ENCODE data around the gene SLFN14.

SLFN14 gene

GRCh38 chr17:35554668-35555067 lies 6.0 kb downstream of the SLFN14 start:
- no peak for DNase-seq (ENCODE audit: low spot score)
- no peaks in the 10 kb centered on the region for H3K36me3 ChIP-seq (ENCODE audit: low read depth)
- TF ChIP-seq, protein P1, sequence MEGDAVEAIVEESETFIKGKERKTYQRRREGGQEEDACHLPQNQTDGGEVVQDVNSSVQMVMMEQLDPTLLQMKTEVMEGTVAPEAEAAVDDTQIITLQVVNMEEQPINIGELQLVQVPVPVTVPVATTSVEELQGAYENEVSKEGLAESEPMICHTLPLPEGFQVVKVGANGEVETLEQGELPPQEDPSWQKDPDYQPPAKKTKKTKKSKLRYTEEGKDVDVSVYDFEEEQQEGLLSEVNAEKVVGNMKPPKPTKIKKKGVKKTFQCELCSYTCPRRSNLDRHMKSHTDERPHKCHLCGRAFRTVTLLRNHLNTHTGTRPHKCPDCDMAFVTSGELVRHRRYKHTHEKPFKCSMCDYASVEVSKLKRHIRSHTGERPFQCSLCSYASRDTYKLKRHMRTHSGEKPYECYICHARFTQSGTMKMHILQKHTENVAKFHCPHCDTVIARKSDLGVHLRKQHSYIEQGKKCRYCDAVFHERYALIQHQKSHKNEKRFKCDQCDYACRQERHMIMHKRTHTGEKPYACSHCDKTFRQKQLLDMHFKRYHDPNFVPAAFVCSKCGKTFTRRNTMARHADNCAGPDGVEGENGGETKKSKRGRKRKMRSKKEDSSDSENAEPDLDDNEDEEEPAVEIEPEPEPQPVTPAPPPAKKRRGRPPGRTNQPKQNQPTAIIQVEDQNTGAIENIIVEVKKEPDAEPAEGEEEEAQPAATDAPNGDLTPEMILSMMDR (IDR thresholded peaks at IDR 0.05; ENCODE audit: poor library complexity, severe bottlenecking): no peak
- no peak overlapping the region for H3K4me3 ChIP-seq (ENCODE audit: severe bottlenecking)
- ATAC-seq (ENCODE audit: low read depth): no peak
- H3K27me3 ChIP-seq (ENCODE audit: insufficient read depth, poor library complexity, severe bottlenecking): no peaks in the 10 kb centered on the region
- H3K27ac ChIP-seq (ENCODE audit: poor library complexity, severe bottlenecking): no peak overlapping the region
- no peaks in the 10 kb centered on the region for H3K9me3 ChIP-seq (ENCODE audit: severe bottlenecking)
- H3K4me1 ChIP-seq (ENCODE audit: insufficient read depth, poor library complexity, severe bottlenecking): no peaks in the 10 kb centered on the region

GRCh38 chr17:35553310-35553709 lies 7.3 kb downstream of the SLFN14 start:
- Histone ChIP-seq H3K9me3 (ENCODE audit: severe bottlenecking) (no peaks in the 10 kb centered on the region), H3K36me3 (ENCODE audit: low read depth) (no peaks in the 10 kb centered on the region), H3K4me1 (ENCODE audit: insufficient read depth, poor library complexity, severe bottlenecking) (no peaks in the 10 kb centered on the region), H3K27me3 (ENCODE audit: insufficient read depth, poor library complexity, severe bottlenecking) (peaks cover 9% of the 10 kb centered on the region), H3K27ac (ENCODE audit: poor library complexity, severe bottlenecking) (no peak overlapping the region), H3K4me3 (ENCODE audit: severe bottlenecking) (no peak overlapping the region)
- ATAC-seq (ENCODE audit: low read depth): no peak
- TF ChIP-seq, protein P1 (IDR thresholded peaks at IDR 0.05; ENCODE audit: poor library complexity, severe bottlenecking): no peak
- DNase-seq (ENCODE audit: low spot score): no peak

DNA sequence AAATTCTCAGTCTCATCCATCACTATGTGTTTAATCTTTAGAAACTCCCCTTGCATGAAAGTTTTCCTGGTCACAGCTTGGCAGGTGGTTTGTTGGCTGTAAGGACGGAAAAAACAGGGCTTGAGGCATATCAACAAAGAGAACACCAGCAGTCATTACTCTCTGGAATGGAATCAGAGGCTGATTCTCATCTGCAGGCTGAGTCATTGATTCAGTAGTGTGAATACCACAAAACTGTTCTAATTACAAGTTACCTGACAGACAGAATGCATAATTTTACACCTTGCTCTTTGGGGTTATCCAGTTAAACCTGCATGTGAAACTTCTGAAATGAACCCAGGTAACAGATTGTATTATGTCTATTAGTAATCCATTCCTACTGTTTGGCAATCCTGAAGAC lies 11.6 kb downstream of the SLFN14 start:
- no peaks in the 10 kb centered on the region for H3K36me3 ChIP-seq (ENCODE audit: low read depth)
- TF ChIP-seq, protein P1 (IDR thresholded peaks at IDR 0.05; ENCODE audit: poor library complexity, severe bottlenecking): no peak
- H3K27me3 ChIP-seq (ENCODE audit: insufficient read depth, poor library complexity, severe bottlenecking): peaks cover 9% of the 10 kb centered on the region
- DNase-seq (ENCODE audit: low spot score) (no peak), ATAC-seq (ENCODE audit: low read depth) (no peak)
- no peak overlapping the region for H3K27ac ChIP-seq (ENCODE audit: poor library complexity, severe bottlenecking)
- H3K4me3 ChIP-seq (ENCODE audit: severe bottlenecking): no peak overlapping the region
- H3K9me3 ChIP-seq (ENCODE audit: severe bottlenecking): no peaks in the 10 kb centered on the region
- H3K4me1 ChIP-seq (ENCODE audit: insufficient read depth, poor library complexity, severe bottlenecking): no peaks in the 10 kb centered on the region

DNA sequence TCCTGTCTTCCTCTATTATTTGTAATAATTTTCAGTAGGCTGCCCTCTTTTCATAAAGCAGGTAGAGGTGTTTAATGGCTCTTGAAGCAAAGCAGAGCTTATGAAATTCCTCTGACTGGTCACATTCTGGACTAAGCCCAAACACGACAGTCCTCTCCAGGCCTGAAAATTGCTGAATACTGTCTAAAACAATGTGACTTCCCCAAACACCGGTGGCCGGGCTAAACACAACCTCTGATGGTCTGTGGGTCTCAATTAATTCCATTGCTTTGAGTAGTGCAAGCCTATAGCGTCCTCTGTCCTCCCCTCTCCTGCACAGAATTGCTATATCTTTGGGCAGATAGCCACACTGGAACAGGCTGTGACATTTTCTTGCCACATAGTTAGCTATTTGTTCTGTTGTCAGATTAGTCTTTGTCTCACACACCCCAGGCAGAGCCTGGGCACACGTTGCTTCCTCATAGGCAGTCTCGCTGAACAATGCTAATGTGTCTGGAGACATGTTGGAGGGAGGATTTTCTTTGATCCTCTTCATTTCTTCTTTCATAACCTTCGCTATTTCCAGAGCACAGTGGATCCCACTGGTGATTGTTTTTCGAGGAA lies 12.3 kb downstream of the SLFN14 start:
- Histone ChIP-seq H3K9me3 (ENCODE audit: severe bottlenecking) (no peaks in the 10 kb centered on the region), H3K36me3 (ENCODE audit: low read depth) (no peaks in the 10 kb centered on the region), H3K27ac (ENCODE audit: poor library complexity, severe bottlenecking) (no peak overlapping the region), H3K4me1 (ENCODE audit: insufficient read depth, poor library complexity, severe bottlenecking) (no peaks in the 10 kb centered on the region), H3K27me3 (ENCODE audit: insufficient read depth, poor library complexity, severe bottlenecking) (peaks cover 9% of the 10 kb centered on the region), H3K4me3 (ENCODE audit: severe bottlenecking) (no peak overlapping the region)
- TF ChIP-seq, protein P1 (IDR thresholded peaks at IDR 0.05; ENCODE audit: poor library complexity, severe bottlenecking): no peak
- no peak for ATAC-seq (ENCODE audit: low read depth)
- DNase-seq (ENCODE audit: low spot score): no peak

GRCh38 chr17:35546487-35546886 lies 14.1 kb downstream of the SLFN14 start:
- TF ChIP-seq, protein P1 (IDR thresholded peaks at IDR 0.05; ENCODE audit: poor library complexity, severe bottlenecking): no peak
- DNase-seq (ENCODE audit: low spot score) (no peak), ATAC-seq (ENCODE audit: low read depth) (no peak)
- Histone ChIP-seq H3K9me3 (ENCODE audit: severe bottlenecking) (no peaks in the 10 kb centered on the region), H3K4me1 (ENCODE audit: insufficient read depth, poor library complexity, severe bottlenecking) (no peaks in the 10 kb centered on the region), H3K36me3 (ENCODE audit: low read depth) (no peaks in the 10 kb centered on the region), H3K4me3 (ENCODE audit: severe bottlenecking) (no peak overlapping the region), H3K27me3 (ENCODE audit: insufficient read depth, poor library complexity, severe bottlenecking) (peaks cover 9% of the 10 kb centered on the region), H3K27ac (ENCODE audit: poor library complexity, severe bottlenecking) (no peak overlapping the region)

Data from RWPE2 (cell line).